Neural cell (in vitro differentiated cells): Measurements from ENCODE around the gene ANK2. TPM values are rescaled to one million over a fixed set of nuclear protein-coding genes. Genes with fewer than 3 reads are reported as not detected.

Experiments used
- H2AFZ ChIP-seq: fragments of 200-600, 300-800 bp; sonication (generic), shearing (Covaris generic); 2 replicates; pipeline ENCODE4 v1.6.0; 2014; ENCODE audit warnings: low read depth, mild to moderate bottlenecking, antibody characterized with exemption, low read length, moderate library complexity
- H3F3A ChIP-seq: fragments of 200-600 bp; shearing (Covaris generic); 2 replicates; pipeline ENCODE4 v1.6.1; 2016; ENCODE audit warnings: mild to moderate bottlenecking, moderate library complexity, mixed read lengths, antibody characterized with exemption, low read length; ENCODE audit not compliant: insufficient read depth, poor library complexity, severe bottlenecking
- H3K27ac ChIP-seq: fragments of 200-600, 300-800 bp; sonication (generic), shearing (Covaris generic); 2 replicates; pipeline ENCODE4 v1.5.1; 2014; ENCODE audit warnings: mild to moderate bottlenecking, low read length, moderate library complexity
- H3K27me3 ChIP-seq: fragments of 300-800, 200-600 bp; sonication (generic), shearing (Covaris generic); 2 replicates; pipeline ENCODE4 v1.6.0; 2014; ENCODE audit warnings: mild to moderate bottlenecking, low read depth, low read length, moderate library complexity; ENCODE audit not compliant: insufficient read depth
- H3K36me3 ChIP-seq: fragments of 300-800, 200-600 bp; sonication (generic), shearing (Covaris generic); 2 replicates; pipeline ENCODE4 v1.5.1; 2014; ENCODE audit warnings: mild to moderate bottlenecking, antibody characterized with exemption, low read length, moderate library complexity; ENCODE audit not compliant: insufficient read depth
- H3K4me2 ChIP-seq: fragments of 300-800, 200-600 bp; sonication (generic), shearing (Covaris generic); 2 replicates; pipeline ENCODE4 v1.6.0; 2014; ENCODE audit warnings: mild to moderate bottlenecking, low read length
- H3K4me3 ChIP-seq: fragments of 300-800, 200-600 bp; sonication (generic), shearing (Covaris generic); 2 replicates; pipeline ENCODE4 v1.5.1; 2014; ENCODE audit warnings: mild to moderate bottlenecking, low read length, moderate library complexity
- H3K79me2 ChIP-seq: fragments of 200-600 bp; shearing (Covaris generic); replicated peaks from 2 replicates; pipeline ENCODE4 v1.6.0; 2014; ENCODE audit warnings: mild to moderate bottlenecking, low read length, moderate library complexity; ENCODE audit not compliant: insufficient read depth
- H3K9ac ChIP-seq: fragments of 300-800, 200-600 bp; sonication (generic), shearing (Covaris generic); 2 replicates; pipeline ENCODE4 v1.6.1; 2016; ENCODE audit warnings: mild to moderate bottlenecking, low read length, mixed read lengths
- H3K9me2 ChIP-seq: fragments of 200-600 bp; shearing (Covaris generic); 2 replicates; pipeline ENCODE4 v1.6.1; 2016; ENCODE audit warnings: mild to moderate bottlenecking, low read length, mixed read lengths; ENCODE audit not compliant: insufficient read depth
- H3K9me3 ChIP-seq: fragments of 200-600, 300-800 bp; sonication (generic), shearing (Covaris generic); 2 replicates; pipeline ENCODE4 v1.6.1; 2016; ENCODE audit warnings: mild to moderate bottlenecking, mixed run types, low read length, moderate library complexity, mixed read lengths
- H4K20me1 ChIP-seq: fragments of 200-600 bp; shearing (Covaris generic); 2 replicates; pipeline ENCODE4 v1.6.1; 2016; ENCODE audit warnings: mild to moderate bottlenecking, mixed run types; ENCODE audit not compliant: insufficient read depth
- CTCF ChIP-seq: fragments of 450-650 bp; IDR thresholded peaks from 2 replicates; pipeline ENCODE4 v1.5.1; 2014; ENCODE audit warnings: antibody characterized with exemption, mild to moderate bottlenecking, moderate library complexity; ENCODE audit not compliant: poor library complexity, severe bottlenecking
- EP300 ChIP-seq: fragments of 450-650 bp; conservative IDR thresholded peaks from 2 replicates; pipeline ENCODE4 v1.6.1; 2014; ENCODE audit warnings: antibody characterized with exemption, mild to moderate bottlenecking, moderate library complexity; ENCODE audit not compliant: poor library complexity, severe bottlenecking
- EZH2 ChIP-seq: fragments of 200-600, 300-800 bp; shearing (Covaris generic), sonication (generic); IDR thresholded peaks from 2 replicates; pipeline ENCODE4 v1.6.1; 2014; ENCODE audit warnings: antibody characterized with exemption, low read length, borderline replicate concordance, mild to moderate bottlenecking; ENCODE audit not compliant: insufficient read depth, poor library complexity, severe bottlenecking
- MXI1 ChIP-seq: fragments of 450-650 bp; conservative IDR thresholded peaks from 2 replicates; pipeline ENCODE4 v1.6.1; 2014; ENCODE audit warnings: antibody characterized with exemption, mild to moderate bottlenecking; ENCODE audit not compliant: poor library complexity, severe bottlenecking
- POLR2AphosphoS5 ChIP-seq: IDR thresholded peaks from 2 replicates; pipeline ENCODE4 v1.6.1; 2012
- RAD21 ChIP-seq: fragments of 450-650 bp; conservative IDR thresholded peaks from 2 replicates; pipeline ENCODE4 v1.6.1; 2014; ENCODE audit warnings: antibody characterized with exemption, mild to moderate bottlenecking, moderate library complexity
- REST ChIP-seq: IDR thresholded peaks from 2 replicates; pipeline ENCODE4 v1.6.1; 2012; ENCODE audit warnings: borderline replicate concordance
- SMC3 ChIP-seq: fragments of 450-650 bp; conservative IDR thresholded peaks from 2 replicates; pipeline ENCODE4 v1.6.1; 2014; ENCODE audit warnings: antibody characterized with exemption, mild to moderate bottlenecking, moderate library complexity; ENCODE audit not compliant: poor library complexity
- TAF1 ChIP-seq: IDR thresholded peaks from 2 replicates; pipeline ENCODE4 v1.6.1; 2012; ENCODE audit warnings: low read depth
- polyA plus RNA-seq: library from polyadenylated mRNA; depleted of rRNA; stranded (reverse); fragments of >200 nt; gene quantifications from 2 replicates; pipeline ENCODE4 v1.2.3, GENCODE V29; 2014

The ANK2 gene
- polyA plus RNA-seq, 1 donor from 2014 or later, result 52.0 TPM

GRCh38 chr4:113078066-113078465 is 28.6 kb downstream of the ANK2 start:
- Histone ChIP-seq H3K79me2 (peaks cover 11% of the 10 kb centered on the region), H2AFZ (no peak overlapping the region), H3K4me2 (no peak overlapping the region), H3K9me3 (no peaks in the 10 kb centered on the region), H3K27ac (no peak overlapping the region), H3K27me3 (no peaks in the 10 kb centered on the region), H3F3A (no peaks in the 10 kb centered on the region), H3K4me3 (no peak overlapping the region), H3K9ac (no peak overlapping the region), H3K36me3 (no peaks in the 10 kb centered on the region), H4K20me1 (no peaks in the 10 kb centered on the region), H3K9me2 (no peaks in the 10 kb centered on the region)
- no peak for TF ChIP-seq MXI1
- no peak for TF ChIP-seq RAD21
- TF ChIP-seq SMC3, result no peak
- no peak for TF ChIP-seq EZH2
- TF ChIP-seq REST, result no peak
- no peak for TF ChIP-seq CTCF
- no peak for TF ChIP-seq EP300
- no peak for TF ChIP-seq POLR2AphosphoS5
- TF ChIP-seq TAF1, result no peak

GRCh38 chr4:113080050-113080449 is 30.6 kb downstream of the ANK2 start:
- H3K4me2 ChIP-seq, result no peak overlapping the region
- no peak overlapping the region for H3K9ac ChIP-seq
- no peaks in the 10 kb centered on the region for H3K9me3 ChIP-seq
- no peaks in the 10 kb centered on the region for H3K9me2 ChIP-seq
- no peaks in the 10 kb centered on the region for H3F3A ChIP-seq
- H3K4me3 ChIP-seq, result no peak overlapping the region
- no peaks in the 10 kb centered on the region for H3K27me3 ChIP-seq
- H4K20me1 ChIP-seq, result no peaks in the 10 kb centered on the region
- peaks cover 4% of the 10 kb centered on the region for H3K79me2 ChIP-seq
- no peak overlapping the region for H2AFZ ChIP-seq
- H3K36me3 ChIP-seq, result no peaks in the 10 kb centered on the region
- TF ChIP-seq RAD21 (no peak), EZH2 (no peak), SMC3 (no peak), REST (no peak), CTCF (no peak), MXI1 (no peak), POLR2AphosphoS5 (no peak), TAF1 (no peak), EP300 (no peak)
- H3K27ac ChIP-seq, result no peak overlapping the region
